GM23338 (cell line): Measurements from ENCODE around the gene PABPC3. TPM values are rescaled to one million over a fixed set of nuclear protein-coding genes. Genes with fewer than 3 reads are reported as not detected.

ENCODE experiments used
- ATAC-seq: fragments of 200-7000 bp; cut with Tn5 transposase; 3 replicates; pipeline ENCODE4 v1.9.1; 2020
- DNase-seq: peaks from one replicate; pipeline ENCODE4 v3.0.0-alpha.2; 2015; ENCODE audit warnings: low spot score
- H2AFZ ChIP-seq: fragments of 200-600 bp; sonication (generic); 2 replicates; pipeline ENCODE4 v1.8.0; 2016; ENCODE audit warnings: antibody characterized with exemption, mild to moderate bottlenecking, moderate library complexity
- H3F3A ChIP-seq: fragments of 200-600 bp; sonication (generic); replicated peaks from 2 replicates; pipeline ENCODE4 v1.8.0; 2017; ENCODE audit warnings: antibody characterized with exemption, mixed run types, low read depth
- H3K27ac ChIP-seq: fragments of 200-600 bp; sonication (generic); 2 replicates; pipeline ENCODE4 v1.6.1; 2016; ENCODE audit warnings: low read depth
- H3K27me3 ChIP-seq: fragments of 200-600 bp; sonication (generic); 2 replicates; pipeline ENCODE4 v1.8.0; 2016; ENCODE audit warnings: mild to moderate bottlenecking, mixed run types, moderate library complexity; ENCODE audit not compliant: insufficient read depth
- H3K36me3 ChIP-seq: fragments of 200-600 bp; sonication (generic); 2 replicates; pipeline ENCODE4 v1.8.0; 2016; ENCODE audit warnings: mild to moderate bottlenecking; ENCODE audit not compliant: insufficient read depth
- H3K4me1 ChIP-seq: fragments of 200-600 bp; sonication (generic); 2 replicates; pipeline ENCODE4 v1.8.0; 2016; ENCODE audit warnings: mild to moderate bottlenecking, moderate library complexity; ENCODE audit not compliant: insufficient read depth
- H3K4me2 ChIP-seq: fragments of 200-600 bp; sonication (generic); 2 replicates; pipeline ENCODE4 v1.7.1; 2017; ENCODE audit warnings: mixed run types
- H3K4me3 ChIP-seq: fragments of 200-600 bp; sonication (generic); 2 replicates; pipeline ENCODE4 v1.6.1; 2016; ENCODE audit warnings: mixed run types
- H3K79me2 ChIP-seq: fragments of 200-600 bp; sonication (generic); replicated peaks from 2 replicates; pipeline ENCODE4 v1.8.0; 2017; ENCODE audit warnings: mild to moderate bottlenecking; ENCODE audit not compliant: insufficient read depth
- H3K9me2 ChIP-seq: fragments of 200-600 bp; sonication (generic); 2 replicates; pipeline ENCODE4 v1.8.0; 2017; ENCODE audit not compliant: insufficient read depth
- H4K20me1 ChIP-seq: fragments of 200-600 bp; sonication (generic); replicated peaks from 2 replicates; pipeline ENCODE4 v1.8.0; 2017; ENCODE audit warnings: mild to moderate bottlenecking; ENCODE audit not compliant: insufficient read depth
- H3K27ac Mint-ChIP-seq: 2 replicates; pipeline ENCODE4 v1.8.0; 2020; ENCODE audit warnings: inconsistent platforms, mild to moderate bottlenecking, moderate library complexity, mixed read lengths
- H3K27me3 Mint-ChIP-seq: 3 replicates; pipeline ENCODE4 v1.8.0; 2022; ENCODE audit warnings: low read depth, mild to moderate bottlenecking, moderate library complexity, mixed read lengths, inconsistent platforms; ENCODE audit not compliant: insufficient read depth, poor library complexity
- H3K36me3 Mint-ChIP-seq: 3 replicates; pipeline ENCODE4 v1.8.0; 2021; ENCODE audit warnings: low read depth, mild to moderate bottlenecking, inconsistent platforms, moderate library complexity, mixed read lengths
- H3K4me1 Mint-ChIP-seq: 3 replicates; pipeline ENCODE4 v1.8.0; 2020; ENCODE audit warnings: mild to moderate bottlenecking, inconsistent platforms, mixed read lengths
- H3K4me3 Mint-ChIP-seq: 3 replicates; pipeline ENCODE4 v1.8.0; 2021; ENCODE audit warnings: moderate library complexity, mild to moderate bottlenecking, inconsistent platforms, mixed read lengths
- H3K9me3 Mint-ChIP-seq: 3 replicates; pipeline ENCODE4 v1.8.0; 2020; ENCODE audit warnings: moderate library complexity, mild to moderate bottlenecking, inconsistent platforms, mixed read lengths
- CREB1 ChIP-seq: fragments of 250-450 bp; sonication (Bioruptor Pico); IDR thresholded peaks from 2 replicates; pipeline ENCODE4 v1.5.0; 2020; ENCODE audit warnings: low read depth, mild to moderate bottlenecking, moderate library complexity
- CTCF ChIP-seq, 2 experiments: fragments of 200-600 bp in 1 of 2; sonication (generic) in 1 of 2; conservative IDR thresholded peaks; 2 replicates each; pipeline versions ENCODE4 v1.5.1 to v1.6.1; 2016 to 2017; ENCODE audit warnings: antibody characterized with exemption in 2 of 2, low read depth in 2 of 2, mild to moderate bottlenecking in 2 of 2, moderate library complexity in 1 of 2
- ETS1 ChIP-seq: IDR thresholded peaks from 2 replicates; pipeline ENCODE4 v1.6.1; 2016; ENCODE audit warnings: antibody characterized with exemption
- EZH2 ChIP-seq: fragments of 200-600 bp; sonication (generic); IDR thresholded peaks from one replicate; pipeline ENCODE4 v1.8.0; 2017; ENCODE audit warnings: antibody characterized with exemption, mild to moderate bottlenecking, low read depth; ENCODE audit not compliant: unreplicated experiment
- EZH2phosphoT487 ChIP-seq: fragments of 200-600 bp; sonication (generic); IDR thresholded peaks from one replicate; pipeline ENCODE4 v1.8.1; 2018; ENCODE audit warnings: antibody characterized with exemption; ENCODE audit not compliant: unreplicated experiment
- JUNB ChIP-seq: IDR thresholded peaks from one replicate; pipeline ENCODE4 v1.6.1; 2016; ENCODE audit warnings: antibody characterized with exemption; ENCODE audit not compliant: unreplicated experiment
- NANOG ChIP-seq: IDR thresholded peaks from 2 replicates; pipeline ENCODE4 v1.6.1; 2016; ENCODE audit warnings: antibody characterized with exemption, borderline replicate concordance
- POLR2AphosphoS5 ChIP-seq: IDR thresholded peaks from 2 replicates; pipeline ENCODE4 v1.6.1; 2016; ENCODE audit warnings: antibody characterized with exemption, low read depth
- REST ChIP-seq: IDR thresholded peaks from one replicate; pipeline ENCODE4 v1.6.1; 2018; ENCODE audit warnings: antibody characterized with exemption; ENCODE audit not compliant: unreplicated experiment
- STAT1 ChIP-seq: IDR thresholded peaks from one replicate; pipeline ENCODE4 v1.6.1; 2016; ENCODE audit warnings: antibody characterized with exemption; ENCODE audit not compliant: unreplicated experiment
- ZNF114 ChIP-seq: fragments of 250-450 bp; sonication (Bioruptor Pico); IDR thresholded peaks from 2 replicates; pipeline ENCODE4 v1.5.0; 2020; ENCODE audit warnings: mild to moderate bottlenecking, moderate library complexity
- ZNF331 ChIP-seq: fragments of 250-450 bp; sonication (Bioruptor Pico); IDR thresholded peaks from 2 replicates; pipeline ENCODE4 v1.5.0; 2020; ENCODE audit warnings: low read depth, mild to moderate bottlenecking, moderate library complexity
- ZNF462 ChIP-seq: fragments of 250-450 bp; sonication (Bioruptor Pico); IDR thresholded peaks from 2 replicates; pipeline ENCODE4 v1.5.0; 2020; ENCODE audit warnings: mild to moderate bottlenecking, moderate library complexity
- polyA plus RNA-seq: library from polyadenylated mRNA; unstranded; fragments of >200 nt; fragmentation: Nextera tagmentation; extraction: Ambion mirVana; gene quantifications from 2 replicates; pipeline ENCODE4 v1.2.1, GENCODE V29; 2016
- total RNA-seq: library from RNA; depleted of rRNA; stranded (reverse); fragments of >200 nt; shearing (Covaris generic); gene quantifications from 2 replicates; pipeline ENCODE4 v1.2.3, GENCODE V29; 2014

The PABPC3 gene
- total and polyA plus RNA-seq, 2 experiments from 2014 or later = 0.55 to 1.2 TPM

GRCh38 chr13:25110956-25111584 is 15.1 kb downstream of the PABPC3 start:
- no peaks in the 10 kb centered on the region for H3K79me2 ChIP-seq
- no peaks in the 10 kb centered on the region for H3K27me3 ChIP-seq
- H3K9me2 ChIP-seq = no peaks in the 10 kb centered on the region
- no peaks in the 10 kb centered on the region for H4K20me1 ChIP-seq
- no peak for DNase-seq
- H3K4me1 ChIP-seq = peaks cover 3% of the 10 kb centered on the region
- TF ChIP-seq EZH2phosphoT487 (no peak), CREB1 (CRISPR knock-in tag) (no peak), ETS1 (no peak), ZNF462 (CRISPR knock-in tag) (no peak), ZNF331 (CRISPR knock-in tag) (no peak), POLR2AphosphoS5 (no peak), JUNB (no peak), NANOG (no peak), STAT1 (no peak), ZNF114 (CRISPR knock-in tag) (no peak), CTCF (conservative IDR thresholded peaks at IDR 0.05; ENCODE audit: low read depth in 2 of 2) (no peak), REST (no peak), EZH2 (no peak)
- peaks cover 23% of the 10 kb centered on the region for H3K4me1 Mint-ChIP-seq
- H3K36me3 Mint-ChIP-seq = no peaks in the 10 kb centered on the region
- no peak overlapping the region for H3K27ac ChIP-seq
- H3F3A ChIP-seq = no peaks in the 10 kb centered on the region
- no peak overlapping the region for H3K27ac Mint-ChIP-seq
- H3K9me3 Mint-ChIP-seq = no peaks in the 10 kb centered on the region
- H3K4me3 ChIP-seq = no peak overlapping the region
- H3K4me2 ChIP-seq = no peak overlapping the region
- no peak for ATAC-seq
- H3K27me3 Mint-ChIP-seq = peaks cover 11% of the 10 kb centered on the region
- no peak overlapping the region for H3K4me3 Mint-ChIP-seq
- H3K36me3 ChIP-seq = no peaks in the 10 kb centered on the region
- peak overlapping the region; percentile 72 for H2AFZ ChIP-seq
